Stimulated activated CD4-positive, alpha-beta T cell treated with anti-CD3 and anti-CD28 coated beads, Interleukin-15, amount 100 ng/mL, for 48 hours (primary cell): ENCODE results near the gene SEPTIN5.

Experiments
- DNase-seq, 2 donors: peaks; one replicate each; pipeline ENCODE4 v3.0.0-alpha.2; 2020; ENCODE audit warnings: low read depth in 2 of 2

SEPTIN5 gene

GRCh38 chr22:19760058-19760950 lies 46.0 kb downstream of the SEPTIN5 start, which contains the start of gene TBX1:
Gene TBX1 (plus strand): TSS chr22:19760778. CDS start chr22:19760844, 66 bp downstream.
- DNase-seq = no peak

DNA sequence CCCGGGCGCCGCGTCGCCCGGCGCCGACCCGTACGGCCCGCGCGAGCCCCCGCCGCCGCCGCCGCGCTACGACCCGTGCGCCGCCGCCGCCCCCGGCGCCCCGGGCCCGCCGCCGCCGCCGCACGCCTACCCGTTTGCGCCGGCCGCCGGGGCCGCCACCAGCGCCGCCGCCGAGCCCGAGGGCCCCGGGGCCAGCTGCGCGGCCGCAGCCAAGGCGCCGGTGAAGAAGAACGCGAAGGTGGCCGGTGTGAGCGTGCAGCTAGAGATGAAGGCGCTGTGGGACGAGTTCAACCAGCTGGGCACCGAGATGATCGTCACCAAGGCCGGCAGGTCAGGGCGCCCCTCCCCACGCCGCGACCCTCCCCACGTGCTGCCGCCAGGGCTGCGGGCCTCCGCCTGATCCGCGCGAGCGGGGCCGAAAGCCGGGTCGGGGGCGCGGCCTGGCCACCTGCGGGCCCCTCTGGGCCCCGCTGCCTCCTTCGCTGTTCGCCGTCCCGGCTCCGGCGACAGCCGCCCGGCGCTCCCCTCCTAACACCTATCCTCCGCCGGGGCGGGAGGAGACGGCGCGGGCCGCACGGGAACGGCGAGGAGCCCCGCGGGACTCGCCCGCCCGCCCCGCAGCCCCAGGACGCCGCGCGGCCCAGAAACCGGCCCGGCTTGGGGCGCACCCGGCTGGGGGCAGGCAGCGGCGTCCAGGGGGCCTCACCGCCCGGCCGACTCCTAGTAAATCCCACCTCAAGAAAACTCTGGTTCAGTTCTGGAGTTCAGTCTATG lies 46.8 kb downstream of the SEPTIN5 start:
- DNase-seq = no peak

GRCh38 chr22:19761725-19762567 lies 47.6 kb downstream of the SEPTIN5 start:
- DNase-seq = no peak

- no peak for DNase-seq
Measured at GRCh38 chr22:19762568-19763457, 48.5 kb downstream of the SEPTIN5 start.

DNA sequence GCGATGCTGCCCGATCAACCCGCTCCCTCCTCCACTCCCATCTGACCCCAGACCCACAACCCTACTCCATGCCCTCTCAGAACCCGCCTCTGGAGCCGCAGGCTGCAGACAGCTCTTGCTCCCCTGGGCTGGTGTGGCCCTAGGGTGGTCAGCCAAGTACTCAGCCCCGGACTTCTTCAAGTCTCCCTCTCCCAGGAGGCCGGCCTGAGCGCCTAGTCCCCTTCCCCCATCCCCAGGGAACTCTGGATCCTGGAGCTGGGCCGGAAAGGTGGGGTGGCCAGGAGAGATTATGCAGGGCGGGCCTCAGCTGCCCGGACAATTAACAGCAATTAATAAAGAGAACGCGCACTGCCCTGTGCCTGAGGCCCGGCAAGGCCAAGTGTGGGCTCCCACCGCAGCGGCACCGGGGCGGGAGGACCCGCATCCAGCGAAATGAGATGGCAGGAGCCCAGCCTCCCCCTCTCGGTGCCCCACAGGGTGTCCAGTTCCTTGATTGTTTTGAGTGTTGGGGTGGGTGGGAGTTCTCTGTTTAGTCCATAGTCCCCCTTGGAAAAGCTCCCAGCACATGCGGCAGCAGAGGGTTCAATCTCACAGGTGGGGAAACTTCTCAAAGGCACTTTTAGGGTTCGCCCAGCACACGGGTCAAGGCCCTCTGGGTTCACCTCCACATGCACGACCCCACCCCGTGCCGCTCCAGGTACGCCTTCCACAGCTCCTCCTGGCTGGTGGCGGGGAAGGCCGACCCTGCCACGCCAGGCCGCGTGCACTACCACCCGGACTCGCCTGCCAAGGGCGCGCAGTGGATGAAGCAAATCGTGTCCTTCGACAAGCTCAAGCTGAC lies 49.4 kb downstream of the SEPTIN5 start:
- no peak for DNase-seq

GRCh38 chr22:19764299-19764593 lies 49.9 kb downstream of the SEPTIN5 start:
- DNase-seq = no peak

DNA sequence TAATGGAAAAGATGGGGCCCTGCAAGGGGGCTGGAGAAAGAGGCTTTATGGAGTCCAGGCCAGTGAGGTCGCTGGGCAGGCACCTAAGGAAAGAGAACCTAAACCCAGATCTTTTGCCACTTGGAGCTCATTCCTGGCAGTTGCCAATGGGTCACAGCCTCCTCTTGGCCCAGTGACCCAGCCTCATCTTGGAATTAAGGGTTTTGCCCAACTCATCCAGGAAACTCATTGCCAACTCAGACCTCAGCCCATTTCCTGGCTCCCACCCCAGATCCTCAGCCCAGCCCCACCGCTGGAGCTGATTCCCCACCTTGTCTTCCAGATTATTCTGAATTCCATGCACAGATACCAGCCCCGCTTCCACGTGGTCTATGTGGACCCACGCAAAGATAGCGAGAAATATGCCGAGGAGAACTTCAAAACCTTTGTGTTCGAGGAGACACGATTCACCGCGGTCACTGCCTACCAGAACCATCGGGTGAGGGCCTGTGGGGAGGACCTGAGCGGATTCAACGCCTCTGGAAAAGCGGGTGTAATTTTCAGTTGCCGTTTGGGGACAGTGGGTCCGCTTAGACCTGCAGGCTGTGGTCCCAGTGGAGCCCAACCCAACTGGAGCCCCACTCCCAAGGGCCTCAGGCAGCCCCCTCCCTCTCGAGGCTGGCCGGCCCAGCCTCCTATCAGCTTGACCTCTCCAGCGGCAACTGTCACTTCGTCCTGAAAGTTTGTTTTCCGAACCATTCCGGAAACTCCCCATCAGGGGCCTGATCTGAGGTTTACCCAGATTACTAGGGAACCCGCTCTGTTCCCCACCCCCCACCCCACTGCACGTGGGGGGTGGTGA lies 50.6 kb downstream of the SEPTIN5 start:
- DNase-seq = no peak

GRCh38 chr22:19765477-19766239 lies 51.4 kb downstream of the SEPTIN5 start:
- DNase-seq = no peak

DNA sequence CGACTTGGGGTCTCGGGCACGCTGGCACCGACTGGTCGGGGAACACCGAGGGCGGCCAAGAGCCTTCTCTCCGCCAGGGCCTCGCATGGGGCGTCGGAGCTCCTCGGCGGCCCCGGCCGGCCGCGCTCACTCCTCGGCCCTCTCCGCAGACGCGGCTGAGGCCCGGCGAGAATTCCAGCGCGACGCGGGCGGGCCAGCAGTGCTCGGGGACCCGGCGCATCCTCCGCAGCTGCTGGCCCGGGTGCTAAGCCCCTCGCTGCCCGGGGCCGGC lies 51.9 kb downstream of the SEPTIN5 start:
- no peak for DNase-seq

DNA sequence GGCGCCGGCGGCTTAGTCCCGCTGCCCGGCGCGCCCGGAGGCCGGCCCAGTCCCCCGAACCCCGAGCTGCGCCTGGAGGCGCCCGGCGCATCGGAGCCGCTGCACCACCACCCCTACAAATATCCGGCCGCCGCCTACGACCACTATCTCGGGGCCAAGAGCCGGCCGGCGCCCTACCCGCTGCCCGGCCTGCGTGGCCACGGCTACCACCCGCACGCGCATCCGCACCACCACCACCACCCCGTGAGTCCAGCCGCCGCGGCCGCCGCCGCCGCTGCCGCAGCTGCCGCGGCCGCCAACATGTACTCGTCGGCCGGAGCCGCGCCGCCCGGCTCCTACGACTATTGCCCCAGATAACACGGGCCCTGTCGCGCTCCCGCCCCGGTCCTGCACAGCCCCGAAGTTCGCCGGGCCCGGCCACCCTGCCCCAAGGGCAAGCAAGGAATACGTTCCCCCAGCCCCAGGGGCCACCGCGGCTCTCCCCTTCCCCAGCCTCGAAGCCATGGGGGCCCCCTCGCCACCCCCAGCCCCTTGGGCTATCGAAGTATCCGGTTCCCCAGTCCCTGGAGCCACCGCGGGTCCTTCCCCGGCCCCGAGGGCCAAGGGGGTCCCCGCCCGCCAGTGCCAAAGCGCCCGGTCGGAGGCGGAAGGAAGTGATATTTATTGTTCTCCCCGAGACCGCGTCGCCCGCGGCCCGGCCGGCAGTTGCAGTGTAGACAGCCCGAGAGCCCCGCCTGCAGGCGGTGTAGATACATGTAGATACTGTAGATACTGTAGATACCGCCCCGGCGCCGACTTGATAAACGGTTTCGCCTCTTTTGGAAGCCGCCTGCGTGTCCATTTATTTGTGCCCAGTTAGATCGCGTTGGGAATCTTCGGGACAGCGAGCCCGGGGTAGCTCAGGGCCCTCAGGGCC lies 52.5 kb downstream of the SEPTIN5 start:
- DNase-seq = peak; percentile 23 to 30

GRCh38 chr22:19767427-19768341 lies 53.4 kb downstream of the SEPTIN5 start:
- no peak for DNase-seq

- no peak for DNase-seq
Measured at GRCh38 chr22:19769393-19769715, 55.1 kb downstream of the SEPTIN5 start.

GRCh38 chr22:19770349-19771220 lies 56.3 kb downstream of the SEPTIN5 start:
- no peak for DNase-seq

- no peak for DNase-seq
Measured at GRCh38 chr22:19772422-19772672, 58.0 kb downstream of the SEPTIN5 start.
